NCI-H82 (cell line): ENCODE results near the gene MYOZ2.
A peak's percentile ranks its signal among the peaks of the same experiment; 100 is the strongest.
"Not testable (repeated sequence)": the region's sequence is repeated elsewhere in the genome, so short reads cannot be mapped to it uniquely, and the experiment has no call there.

Experiments used
- DNase-seq: peaks from one replicate; lab custom pipeline; 2025; lab: John Stamatoyannopoulos, UW

MYOZ2 gene

GRCh38 chr4:119128148-119128547, 7.5 kb upstream of the MYOZ2 start:
- no peak for DNase-seq

- peak; percentile 19 for DNase-seq
Measured at GRCh38 chr4:119130365-119131065, 5.1 kb upstream of the MYOZ2 start.

- no peak for DNase-seq
Measured at GRCh38 chr4:119131164-119131563, 4.5 kb upstream of the MYOZ2 start.

GRCh38 chr4:119132306-119132705, 3.3 kb upstream of the MYOZ2 start:
- no peak for DNase-seq

GRCh38 chr4:119136546-119136945, 914 bp downstream of the MYOZ2 start:
- peak; percentile 4 for DNase-seq

GRCh38 chr4:119138046-119138445, 2.4 kb downstream of the MYOZ2 start:
- DNase-seq, result no peak

- DNase-seq, result no peak
Measured at GRCh38 chr4:119139311-119139710, 3.7 kb downstream of the MYOZ2 start.

GRCh38 chr4:119139822-119140252, 4.2 kb downstream of the MYOZ2 start:
- DNase-seq, result no peak

GRCh38 chr4:119141283-119141682, 5.7 kb downstream of the MYOZ2 start:
- DNase-seq, result not testable (repeated sequence)

GRCh38 chr4:119142833-119143232, 7.2 kb downstream of the MYOZ2 start:
- DNase-seq, result no peak

GRCh38 chr4:119143341-119143740, 7.7 kb downstream of the MYOZ2 start:
- not testable (repeated sequence) for DNase-seq

GRCh38 chr4:119149110-119149509, 13.5 kb downstream of the MYOZ2 start:
- no peak for DNase-seq

GRCh38 chr4:119151161-119151560, 15.5 kb downstream of the MYOZ2 start:
- DNase-seq, result no peak

- no peak for DNase-seq
Measured at GRCh38 chr4:119152741-119153140, 17.1 kb downstream of the MYOZ2 start.

- DNase-seq, result peak; percentile 2
Measured at GRCh38 chr4:119162174-119162573, 26.5 kb downstream of the MYOZ2 start.

GRCh38 chr4:119165767-119166166, 30.1 kb downstream of the MYOZ2 start:
- DNase-seq, result no peak

GRCh38 chr4:119170195-119170594, 34.6 kb downstream of the MYOZ2 start:
- no peak for DNase-seq

- DNase-seq, result no peak
Measured at GRCh38 chr4:119172223-119172622, 36.6 kb downstream of the MYOZ2 start.

- not testable (repeated sequence) for DNase-seq
Measured at GRCh38 chr4:119173729-119174361, 38.2 kb downstream of the MYOZ2 start.

- no peak for DNase-seq
Measured at GRCh38 chr4:119179011-119179410, 43.4 kb downstream of the MYOZ2 start.

GRCh38 chr4:119184128-119184527, 48.5 kb downstream of the MYOZ2 start:
- DNase-seq, result no peak

- no peak for DNase-seq
Measured at GRCh38 chr4:119189638-119190037, 54.0 kb downstream of the MYOZ2 start.

- no peak for DNase-seq
Measured at GRCh38 chr4:119190354-119190753, 54.7 kb downstream of the MYOZ2 start.

- peak; percentile 29 for DNase-seq
Measured at GRCh38 chr4:119191505-119191904, 55.9 kb downstream of the MYOZ2 start.
